IMR-90 (cell line): ENCODE measurements around the gene TPI1.

ENCODE experiments used
- BHLHE40 ChIP-seq: fragments of 150-350 bp; IDR thresholded peaks from 2 replicates; pipeline ENCODE4 v1.6.1; 2016; ENCODE audit warnings: mild to moderate bottlenecking, low read depth, low read length
- CHD1 ChIP-seq: IDR thresholded peaks from 2 replicates; pipeline ENCODE4 v1.6.1; 2012; ENCODE audit warnings: low read depth, low read length, improper control_type of control experiment
- CTCF ChIP-seq: conservative IDR thresholded peaks from 2 replicates; pipeline ENCODE4 v1.5.1; 2012; ENCODE audit warnings: mild to moderate bottlenecking, low read depth, low read length, improper control_type of control experiment
- MAZ ChIP-seq: IDR thresholded peaks from 2 replicates; pipeline ENCODE4 v1.6.1; 2012; ENCODE audit warnings: low read depth, mild to moderate bottlenecking, low read length, improper control_type of control experiment, moderate library complexity, borderline replicate concordance
- MXI1 ChIP-seq: IDR thresholded peaks from 2 replicates; pipeline ENCODE4 v1.6.1; 2012; ENCODE audit warnings: low read depth, mild to moderate bottlenecking, low read length, moderate library complexity, borderline replicate concordance
- POLR2A ChIP-seq: IDR thresholded peaks from 2 replicates; pipeline ENCODE4 v1.6.1; 2012; ENCODE audit warnings: mild to moderate bottlenecking, low read depth, low read length
- RAD21 ChIP-seq: IDR thresholded peaks from 2 replicates; pipeline ENCODE4 v1.6.1; 2012; ENCODE audit warnings: low read length, improper control_type of control experiment
- USF2 ChIP-seq: fragments of 150-350 bp; IDR thresholded peaks from 2 replicates; pipeline ENCODE4 v1.6.1; 2017; ENCODE audit warnings: mild to moderate bottlenecking, antibody characterized with exemption, low read length, low read depth

DNA sequence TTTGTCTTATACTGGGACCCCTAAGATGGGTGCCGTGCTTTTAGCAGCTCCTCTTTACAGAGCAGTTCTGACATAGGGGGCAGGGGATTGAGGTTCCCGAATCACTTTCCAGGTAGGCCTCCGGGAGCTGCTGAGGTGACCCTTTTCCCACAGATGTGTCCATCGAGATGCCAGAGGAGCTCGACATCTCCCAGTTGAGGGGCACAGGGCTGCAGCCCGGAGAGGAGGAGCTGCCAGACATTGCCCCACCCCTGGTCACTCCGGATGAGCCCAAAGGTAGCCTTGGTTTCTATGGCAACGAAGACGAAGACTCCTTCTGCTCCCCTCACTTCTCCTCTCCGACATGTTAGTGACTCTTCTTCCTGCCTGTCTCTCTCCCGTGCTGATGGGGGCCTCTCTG is 4.3 kb upstream of the TPI1 start:
- TF ChIP-seq MAZ: no peak
- TF ChIP-seq CTCF: no peak
- no peak for TF ChIP-seq RAD21
- TF ChIP-seq POLR2A: no peak
- TF ChIP-seq BHLHE40: no peak
- TF ChIP-seq MXI1: no peak
- no peak for TF ChIP-seq USF2
- TF ChIP-seq CHD1: no peak
